Smooth muscle cell (in vitro differentiated cells): ENCODE data around the gene PDHX. TPM values are rescaled to one million over a fixed set of nuclear protein-coding genes. Genes with fewer than 3 reads are reported as not detected.

Experiments
- DNase-seq: peaks from one replicate; lab custom pipeline; 2025; ENCODE audit not compliant: unreplicated experiment; lab: John Stamatoyannopoulos, UW
- H2AFZ ChIP-seq: fragments of 200-600 bp; sonication (generic); 2 replicates; pipeline ENCODE4 v1.6.0; 2016; ENCODE audit warnings: antibody characterized with exemption, low read depth, mild to moderate bottlenecking
- H3F3A ChIP-seq: fragments of 200-600 bp; sonication (generic); 2 replicates; pipeline ENCODE4 v1.6.0; 2017; ENCODE audit warnings: antibody characterized with exemption, low read depth
- H3K27ac ChIP-seq: fragments of 200-600 bp; sonication (generic); 2 replicates; pipeline ENCODE4 v1.5.1; 2016; ENCODE audit warnings: low read depth, mild to moderate bottlenecking
- H3K27me3 ChIP-seq: fragments of 200-600 bp; sonication (generic); 2 replicates; pipeline ENCODE4 v1.6.1; 2016; ENCODE audit warnings: low read depth, mild to moderate bottlenecking
- H3K36me3 ChIP-seq: fragments of 200-600 bp; sonication (generic); 2 replicates; pipeline ENCODE4 v1.5.1; 2016; ENCODE audit warnings: low read depth
- H3K4me1 ChIP-seq: fragments of 200-600 bp; sonication (generic); 2 replicates; pipeline ENCODE4 v1.5.1; 2016; ENCODE audit warnings: low read depth
- H3K4me2 ChIP-seq: fragments of 200-600 bp; sonication (generic); 2 replicates; pipeline ENCODE4 v1.6.0; 2016; ENCODE audit warnings: mild to moderate bottlenecking
- H3K4me3 ChIP-seq: fragments of 200-600 bp; sonication (generic); 2 replicates; pipeline ENCODE4 v1.5.1; 2016; ENCODE audit warnings: mild to moderate bottlenecking
- H3K79me2 ChIP-seq: fragments of 200-600 bp; sonication (generic); 2 replicates; pipeline ENCODE4 v1.6.0; 2016; ENCODE audit warnings: low read depth, mild to moderate bottlenecking
- H3K9ac ChIP-seq: fragments of 200-600 bp; sonication (generic); 2 replicates; pipeline ENCODE4 v1.6.0; 2016; ENCODE audit warnings: low read depth
- H3K9me3 ChIP-seq: fragments of 200-600 bp; sonication (generic); replicated peaks from 2 replicates; pipeline ENCODE4 v1.5.1; 2016; ENCODE audit warnings: low read depth
- H4K20me1 ChIP-seq: fragments of 200-600 bp; sonication (generic); 2 replicates; pipeline ENCODE4 v1.6.0; 2016; ENCODE audit warnings: low read depth
- CTCF ChIP-seq: fragments of 200-600 bp; sonication (generic); IDR thresholded peaks from 2 replicates; pipeline ENCODE4 v1.5.1; 2017; ENCODE audit warnings: borderline replicate concordance, mild to moderate bottlenecking, antibody characterized with exemption; ENCODE audit not compliant: insufficient read depth, poor library complexity, severe bottlenecking
- WGBS: methylation state at CpG from one replicate; pipeline ENCODE4 v1.1.7; 2016; ENCODE audit warnings: low lambda C conversion rate; 5-methylcytosine and 5-hydroxymethylcytosine counted together
- polyA plus RNA-seq: library from polyadenylated mRNA; unstranded; fragments of >200 nt; fragmentation: Nextera tagmentation; extraction: Ambion mirVana; gene quantifications from 2 replicates; pipeline ENCODE4 v1.2.1, GENCODE V29; 2016
- total RNA-seq: library from RNA; depleted of rRNA; stranded (reverse); fragments of >200 nt; gene quantifications from 2 replicates; pipeline ENCODE4 v1.2.3, GENCODE V29; 2014

PDHX gene
- total and polyA plus RNA-seq, 2 experiments from 2014 or later = 56.6 to 100 TPM

GRCh38 chr11:34915136-34916014, 1.0 kb upstream of the PDHX start:
- no peak for DNase-seq
- Histone ChIP-seq H3K27ac (peak overlapping the region; percentile 93), H3K27me3 (no peaks in the 10 kb centered on the region), H3K4me1 (peaks cover 13% of the 10 kb centered on the region), H3K79me2 (peaks cover 56% of the 10 kb centered on the region), H3K9me3 (no peaks in the 10 kb centered on the region), H4K20me1 (peaks cover 11% of the 10 kb centered on the region), H3K4me2 (peak overlapping the region; percentile 91), H3K4me3 (peak overlapping the region; percentile 98), H3F3A (no peaks in the 10 kb centered on the region), H2AFZ (peak overlapping the region; percentile 94), H3K36me3 (no peaks in the 10 kb centered on the region), H3K9ac (peak overlapping the region; percentile 93)
- no peak for TF ChIP-seq CTCF
- 10% methylated on average over 34 of the region's 34 CpGs for WGBS

GRCh38 chr11:34916843-34917770, 689 bp downstream of the PDHX start:
- DNase-seq = no peak

GRCh38 chr11:34921156-34921555, 4.7 kb downstream of the PDHX start:
- H3K4me1 ChIP-seq = peaks cover 7% of the 10 kb centered on the region

More at GRCh38 chr11:34916843-34917770, 689 bp downstream of the PDHX start:
- Histone ChIP-seq H3K79me2 (peaks cover 73% of the 10 kb centered on the region), H3K4me2 (peak overlapping the region; percentile 91), H3K27ac (peak overlapping the region; percentile 93), H3K9me3 (no peaks in the 10 kb centered on the region), H3K4me1 (peaks cover 13% of the 10 kb centered on the region), H3F3A (no peaks in the 10 kb centered on the region), H3K4me3 (peak overlapping the region; percentile 98), H4K20me1 (peaks cover 29% of the 10 kb centered on the region), H3K9ac (peak overlapping the region; percentile 93), H2AFZ (peak overlapping the region; percentile 77), H3K36me3 (no peaks in the 10 kb centered on the region), H3K27me3 (no peaks in the 10 kb centered on the region)
- 14% methylated on average over 23 of the region's 23 CpGs for WGBS
- TF ChIP-seq CTCF = no peak

More at GRCh38 chr11:34921156-34921555, 4.7 kb downstream of the PDHX start:
- WGBS = 91% methylated on average over 4 of the region's 4 CpGs
- H3K4me2 ChIP-seq = no peak overlapping the region
- TF ChIP-seq CTCF = no peak
- no peak overlapping the region for H3K9ac ChIP-seq
- H4K20me1 ChIP-seq = peaks cover 69% of the 10 kb centered on the region
- H3K9me3 ChIP-seq = no peaks in the 10 kb centered on the region
- H2AFZ ChIP-seq = no peak overlapping the region
- no peaks in the 10 kb centered on the region for H3K36me3 ChIP-seq
- no peaks in the 10 kb centered on the region for H3F3A ChIP-seq
- H3K27me3 ChIP-seq = no peaks in the 10 kb centered on the region
- no peak for DNase-seq
- no peak overlapping the region for H3K4me3 ChIP-seq
- H3K27ac ChIP-seq = no peak overlapping the region
- H3K79me2 ChIP-seq = peaks cover 89% of the 10 kb centered on the region
